AG04450 (cell line): ENCODE data around the gene ARHGAP8. TPM values are rescaled to one million over a fixed set of nuclear protein-coding genes. Genes with fewer than 3 reads are reported as not detected.

ENCODE experiments used
- CTCF ChIA-PET: fragments of 300-600, 350-600 bp; formaldehyde crosslinking; extraction: SDS; loops from one replicate; lab custom pipeline; 2022; ENCODE audit warnings: antibody characterized with exemption, inconsistent platforms; lab: Charles Lee
- POLR2A ChIA-PET: fragments of 350-600 bp; formaldehyde crosslinking; extraction: SDS; loops from one replicate; lab custom pipeline; 2021; ENCODE audit warnings: antibody characterized with exemption, inconsistent platforms; lab: Yijun Ruan, JAX
- DNase-seq: peaks from one replicate; pipeline ENCODE4 v3.0.0-alpha.2; 2011; ENCODE audit warnings: low read depth, low spot score
- H3K27ac ChIP-seq: one replicate; pipeline ENCODE4 v1.5.1; 2012; ENCODE audit warnings: low read depth, low read length, control low read depth
- H3K27me3 ChIP-seq: one replicate; pipeline ENCODE4 v1.6.0; 2012; ENCODE audit warnings: low read length; ENCODE audit not compliant: control insufficient read depth, insufficient read depth
- H3K4me3 ChIP-seq: 2 replicates; pipeline ENCODE4 v1.5.1; 2011; ENCODE audit warnings: mild to moderate bottlenecking, low read depth, low read length, control low read depth
- H3K9me3 ChIP-seq: 2 replicates; pipeline ENCODE4 v1.5.1; 2012; ENCODE audit warnings: low read length; ENCODE audit not compliant: control insufficient read depth, insufficient read depth
- polyA plus RNA-seq: library from polyadenylated mRNA; depleted of rRNA; stranded (reverse); fragments of >200 nt; gene quantifications from 2 replicates; pipeline ENCODE4 v1.2.3, GENCODE V29; 2011
- TF ChIP-seq, protein P1 (sequence below): IDR thresholded peaks from 2 replicates; pipeline ENCODE4 v1.5.1; 2011; ENCODE audit warnings: low read depth, low read length, control low read depth, inconsistent platforms

ARHGAP8 gene
- polyA plus RNA-seq, 1 experiment, result 0.16 TPM

DNA sequence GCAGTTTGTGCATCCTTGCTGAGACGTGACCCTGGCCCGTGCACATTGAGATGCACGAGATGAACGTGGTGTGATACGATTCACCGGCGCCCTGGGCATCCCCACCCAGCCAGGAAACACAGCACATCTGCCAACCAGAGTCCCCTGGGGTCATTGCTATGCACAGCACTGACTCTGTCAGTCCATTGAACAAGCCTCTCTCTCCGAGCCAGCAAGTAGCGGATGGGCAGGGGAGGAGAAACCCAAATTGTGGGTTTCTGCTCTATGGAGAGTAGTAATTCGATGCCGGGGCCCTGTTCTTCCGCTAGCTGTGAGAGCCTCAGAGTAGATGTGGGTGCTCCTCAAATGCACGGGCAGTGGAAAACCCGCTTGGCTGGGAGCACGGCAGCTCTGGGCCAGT lies 85.1 kb downstream of the ARHGAP8 start:
- POLR2A ChIA-PET, result interaction anchor here (0.6 kb wide), 1 partner anchor 61 kb away, joined by 3 read pairs; no protein-coding TSS in a partner anchor
- TF ChIP-seq, protein P1, sequence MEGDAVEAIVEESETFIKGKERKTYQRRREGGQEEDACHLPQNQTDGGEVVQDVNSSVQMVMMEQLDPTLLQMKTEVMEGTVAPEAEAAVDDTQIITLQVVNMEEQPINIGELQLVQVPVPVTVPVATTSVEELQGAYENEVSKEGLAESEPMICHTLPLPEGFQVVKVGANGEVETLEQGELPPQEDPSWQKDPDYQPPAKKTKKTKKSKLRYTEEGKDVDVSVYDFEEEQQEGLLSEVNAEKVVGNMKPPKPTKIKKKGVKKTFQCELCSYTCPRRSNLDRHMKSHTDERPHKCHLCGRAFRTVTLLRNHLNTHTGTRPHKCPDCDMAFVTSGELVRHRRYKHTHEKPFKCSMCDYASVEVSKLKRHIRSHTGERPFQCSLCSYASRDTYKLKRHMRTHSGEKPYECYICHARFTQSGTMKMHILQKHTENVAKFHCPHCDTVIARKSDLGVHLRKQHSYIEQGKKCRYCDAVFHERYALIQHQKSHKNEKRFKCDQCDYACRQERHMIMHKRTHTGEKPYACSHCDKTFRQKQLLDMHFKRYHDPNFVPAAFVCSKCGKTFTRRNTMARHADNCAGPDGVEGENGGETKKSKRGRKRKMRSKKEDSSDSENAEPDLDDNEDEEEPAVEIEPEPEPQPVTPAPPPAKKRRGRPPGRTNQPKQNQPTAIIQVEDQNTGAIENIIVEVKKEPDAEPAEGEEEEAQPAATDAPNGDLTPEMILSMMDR, result no peak
- peaks cover 2% of the 10 kb centered on the region; the same call in 1 of the 2 replicates for H3K9me3 ChIP-seq
- H3K27me3 ChIP-seq, result peaks cover 39% of the 10 kb centered on the region
- no peak overlapping the region for H3K4me3 ChIP-seq
- CTCF ChIA-PET, result interaction anchor here (2.0 kb wide), 1 partner anchor 17 kb away, joined by 7 read pairs; no protein-coding TSS in a partner anchor
- no peak overlapping the region for H3K27ac ChIP-seq
- DNase-seq, result no peak

DNA sequence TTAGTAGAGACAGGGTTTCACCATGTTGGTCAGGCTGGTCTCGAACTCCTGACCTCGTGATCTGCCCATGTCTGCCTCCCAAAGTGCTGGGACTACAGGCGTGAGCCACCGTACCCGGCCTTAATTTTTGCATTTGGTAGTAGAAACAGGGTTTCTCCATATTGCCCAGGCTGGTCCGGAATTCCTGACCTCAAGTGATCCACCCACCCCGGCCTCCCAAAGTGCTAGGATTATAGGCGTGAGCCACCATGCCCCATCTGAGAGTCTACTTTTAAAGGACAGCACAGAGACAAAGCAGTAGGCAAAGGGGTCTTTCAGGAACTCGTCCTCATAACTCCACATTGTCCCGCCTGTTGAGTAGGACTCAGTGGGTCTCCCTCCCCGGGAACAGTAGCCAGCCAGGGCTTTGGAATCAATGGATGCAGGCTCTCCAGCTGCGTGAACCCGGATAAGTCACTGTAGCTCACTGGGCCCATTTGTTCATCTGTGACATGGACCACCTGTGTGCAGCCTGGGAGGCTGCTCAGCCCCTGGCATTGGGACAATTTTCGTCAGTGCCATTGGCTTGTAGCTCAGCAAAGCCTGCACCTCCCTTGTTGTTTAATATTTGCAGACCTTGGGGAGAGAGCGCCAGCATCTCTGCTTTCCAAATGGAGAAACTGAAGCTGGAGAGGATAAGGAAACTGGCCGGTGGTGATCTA lies 86.1 kb downstream of the ARHGAP8 start:
- H3K9me3 ChIP-seq, result peaks cover 2% of the 10 kb centered on the region; the same call in 1 of the 2 replicates
- POLR2A ChIA-PET, result no interaction called here
- H3K4me3 ChIP-seq, result no peak overlapping the region
- peaks cover 44% of the 10 kb centered on the region for H3K27me3 ChIP-seq
- TF ChIP-seq, protein P1, result no peak
- CTCF ChIA-PET, result interaction anchor here (2.0 kb wide), 1 partner anchor 18 kb away, joined by 7 read pairs; no protein-coding TSS in a partner anchor
- DNase-seq, result no peak
- H3K27ac ChIP-seq, result no peak overlapping the region

DNA sequence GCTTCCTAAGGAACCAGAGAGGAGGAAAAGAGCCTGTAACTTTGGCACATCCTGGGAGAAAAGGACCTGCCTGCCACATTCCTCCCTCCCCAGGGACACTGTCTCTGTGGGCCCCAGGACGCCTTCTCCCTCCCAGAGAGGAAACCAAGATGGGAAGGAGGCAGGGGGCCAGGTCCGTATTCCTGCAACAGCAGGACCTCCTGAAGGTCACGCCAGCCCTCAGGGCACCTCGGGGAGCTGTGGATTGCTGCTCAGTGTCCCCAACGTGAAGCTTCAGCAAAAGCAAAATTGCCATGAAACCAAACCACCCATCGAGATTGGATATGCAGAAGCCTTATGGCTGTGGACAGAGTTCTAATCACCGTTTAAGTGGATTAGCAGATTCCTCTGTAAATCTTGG lies 86.7 kb downstream of the ARHGAP8 start:
- ChIA-PET POLR2A (no interaction called here), CTCF (interaction anchor here (2.0 kb wide), 1 partner anchor 19 kb away, joined by 7 read pairs; no protein-coding TSS in a partner anchor)
- Histone ChIP-seq H3K9me3 (peaks cover 2% of the 10 kb centered on the region; the same call in 1 of the 2 replicates), H3K4me3 (no peak overlapping the region), H3K27ac (no peak overlapping the region), H3K27me3 (peaks cover 46% of the 10 kb centered on the region)
- DNase-seq, result no peak
- TF ChIP-seq, protein P1, result no peak

DNA sequence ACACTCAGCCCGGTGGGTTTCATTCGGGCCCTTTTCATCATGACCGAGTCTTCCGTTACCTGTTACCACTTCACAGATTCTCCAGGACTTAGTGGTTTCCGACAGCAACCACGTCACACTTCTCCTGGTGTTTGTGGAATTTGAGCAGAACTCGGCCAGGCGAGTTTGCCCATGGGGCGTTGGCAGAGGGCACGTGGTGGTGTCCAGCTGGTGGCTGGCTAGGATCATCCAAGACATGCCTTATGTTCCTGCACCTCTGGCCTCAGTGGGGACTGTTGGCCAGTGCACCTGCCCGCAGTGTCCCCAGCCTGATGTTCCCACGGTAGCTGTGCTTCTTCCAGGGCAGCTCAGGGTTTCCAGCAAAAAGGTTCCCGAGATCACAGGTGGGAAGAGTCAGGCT lies 87.3 kb downstream of the ARHGAP8 start:
- H3K9me3 ChIP-seq, result peaks cover 6% of the 10 kb centered on the region; the same call in 1 of the 2 replicates
- CTCF ChIA-PET, result interaction anchor here (0.9 kb wide), 1 partner anchor 19 kb away, joined by 4 read pairs; no protein-coding TSS in a partner anchor
- H3K4me3 ChIP-seq, result no peak overlapping the region
- peaks cover 49% of the 10 kb centered on the region for H3K27me3 ChIP-seq
- DNase-seq, result no peak
- POLR2A ChIA-PET, result no interaction called here
- H3K27ac ChIP-seq, result no peak overlapping the region
- TF ChIP-seq, protein P1, result no peak
